T-helper 1 cell treated with Interleukin-12 subunit alpha and Interleukin-12 subunit beta and Interleukin-4 antibody, amounts not matched to agents 30 ng/mL and 1 ng/mL, for 36 hours (primary cell): ENCODE measurements around the gene YIF1A. TPM values are rescaled to one million over a fixed set of nuclear protein-coding genes. Genes with fewer than 3 reads are reported as not detected.
"Not testable (repeated sequence)": the region's sequence is repeated elsewhere in the genome, so short reads cannot be mapped to it uniquely, and the experiment has no call there.

Source experiments
- intact Hi-C: fragments of 100-400 bp; cut with micrococcal nuclease; formaldehyde crosslinking; loops from one replicate; pipeline ENCODE4 v1.15.1; 2024
- total RNA-seq: library from RNA; stranded (reverse); gene quantifications from 2 replicates; pipeline ENCODE4 v1.2.3, GENCODE V29; 2022

The YIF1A gene
- total RNA-seq, 1 donor from 2014 or later = 85.1 TPM

DNA sequence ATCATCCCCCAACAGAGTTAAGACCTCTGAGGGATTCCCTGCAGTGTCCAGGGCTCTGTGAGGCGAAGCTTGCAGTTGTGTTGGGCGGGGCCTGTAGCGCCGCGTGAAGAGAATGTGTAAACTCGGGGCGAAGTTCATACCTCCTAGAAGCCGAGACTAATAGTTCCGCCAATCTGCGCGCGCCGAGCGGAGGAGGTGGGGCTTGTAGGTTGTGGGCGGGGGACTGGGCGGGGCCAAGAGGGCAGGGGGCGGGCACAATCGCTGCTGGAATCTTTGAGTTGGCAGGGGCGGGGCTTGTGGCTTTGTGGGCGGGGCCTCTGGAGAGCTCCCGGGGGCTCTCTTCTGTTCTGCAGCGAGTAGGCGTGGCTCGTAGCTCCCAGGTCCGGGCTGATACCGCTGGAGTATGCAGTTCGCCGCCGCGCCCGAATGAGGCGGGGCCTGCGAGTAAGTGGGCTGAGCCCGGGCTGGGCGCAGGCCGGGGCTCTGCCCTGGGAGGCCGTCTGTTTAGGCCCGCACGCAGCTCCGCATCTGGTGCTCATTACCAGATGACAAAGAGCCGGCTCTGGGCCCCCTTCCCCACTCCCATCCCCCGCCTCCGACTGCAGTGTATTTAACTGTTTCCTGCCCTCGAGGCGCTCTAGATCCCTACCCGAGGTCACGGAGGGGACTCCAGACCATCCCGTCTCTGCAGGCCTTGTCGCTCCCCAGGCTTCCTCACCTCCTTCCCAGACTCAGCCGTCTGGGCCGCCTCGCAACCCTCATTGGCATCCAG is 23.8 kb upstream of the YIF1A start:
- intact Hi-C loops = loop anchor here (1.0 to 2.0 kb wide), 14 partner anchors 9 to 646 kb away; partner anchors contain the start of genes BRMS1, PC, PELI3 and RAB1B

- intact Hi-C loops = loop anchor here (1.0 to 2.0 kb wide), 14 partner anchors 9 to 647 kb away; partner anchors contain the start of genes BRMS1, PC, PELI3 and RAB1B
These were observed 23.1 kb upstream of the YIF1A start for GRCh38 chr11:66311965-66312548.

- intact Hi-C loops = no loop called here
These were observed 22.6 kb upstream of the YIF1A start for GRCh38 chr11:66311470-66311964.

GRCh38 chr11:66310803-66311440 is 22.0 kb upstream of the YIF1A start:
- intact Hi-C loops = not testable (repeated sequence)

- intact Hi-C loops = no loop called here
These were observed 21.4 kb upstream of the YIF1A start for GRCh38 chr11:66310324-66310723.

- intact Hi-C loops = no loop called here
These were observed 20.5 kb upstream of the YIF1A start for GRCh38 chr11:66309475-66309874.

GRCh38 chr11:66302656-66303055 is 13.7 kb upstream of the YIF1A start:
- intact Hi-C loops = no loop called here

DNA sequence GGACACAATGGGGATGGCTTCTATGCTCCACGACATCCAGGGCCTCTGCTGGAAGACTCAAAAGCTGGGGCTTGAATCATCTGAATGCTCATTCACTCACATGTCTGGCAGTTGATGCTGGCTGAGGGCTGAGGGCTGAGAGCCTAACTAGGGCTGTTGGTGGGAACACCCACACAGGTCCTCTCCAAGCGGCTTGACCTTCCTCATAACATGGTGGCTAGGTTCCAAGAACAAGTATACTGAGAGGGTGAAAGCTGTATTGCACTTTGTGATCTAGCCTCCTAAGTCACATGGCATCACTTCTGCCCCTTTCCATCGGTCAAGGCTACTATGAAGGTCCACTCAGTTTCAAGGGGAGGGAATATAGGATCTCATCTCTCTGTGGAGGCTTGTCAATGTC is 10.2 kb upstream of the YIF1A start:
- intact Hi-C loops = no loop called here

GRCh38 chr11:66297610-66298009 is 8.7 kb upstream of the YIF1A start:
- intact Hi-C loops = no loop called here

DNA sequence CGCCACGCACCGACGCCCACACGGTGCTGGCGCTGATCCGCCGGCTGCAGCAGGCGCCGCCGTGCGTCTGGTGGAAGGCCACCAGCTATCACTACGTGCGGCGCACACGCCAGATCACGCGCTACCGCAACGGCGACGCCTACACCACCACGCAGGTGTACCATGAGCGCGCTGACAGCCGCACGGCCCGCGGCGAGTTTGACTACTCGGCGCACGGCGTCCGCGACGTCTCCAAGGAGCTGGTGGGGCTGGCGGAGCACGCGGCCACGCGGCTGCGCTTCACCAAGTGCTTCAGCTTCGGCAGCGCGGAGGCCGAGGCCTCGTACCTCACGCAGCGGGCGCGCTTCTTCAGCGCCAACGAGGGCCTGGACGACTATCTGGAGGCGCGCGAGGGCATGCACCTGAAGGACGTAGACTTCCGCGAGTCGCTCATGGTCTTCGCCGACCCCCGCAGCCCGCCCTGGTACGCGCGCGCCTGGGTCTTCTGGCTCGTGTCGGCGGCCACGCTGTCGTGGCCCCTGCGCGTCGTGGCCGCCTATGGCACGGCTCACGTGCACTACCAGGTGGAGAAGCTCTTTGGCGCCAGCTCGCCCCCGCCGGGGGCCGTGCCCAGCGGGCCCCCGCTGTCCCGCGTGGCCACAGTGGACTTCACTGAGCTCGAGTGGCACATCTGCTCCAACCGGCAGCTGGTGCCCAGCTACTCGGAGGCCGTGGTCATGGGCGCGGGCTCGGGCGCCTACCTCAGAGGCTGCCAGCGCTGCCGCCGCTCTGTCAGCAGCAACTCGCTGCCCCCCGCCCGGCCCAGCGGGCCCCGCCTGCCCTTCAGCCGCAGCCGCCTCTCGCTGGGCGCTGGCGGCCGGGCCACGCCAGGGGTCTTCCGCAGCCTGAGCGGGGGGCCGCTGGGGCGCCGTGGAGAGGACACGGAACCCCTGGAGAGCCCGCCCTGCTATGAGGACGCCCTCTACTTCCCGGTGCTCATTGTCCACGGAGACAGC is 6.0 kb upstream of the YIF1A start:
- intact Hi-C loops = no loop called here

DNA sequence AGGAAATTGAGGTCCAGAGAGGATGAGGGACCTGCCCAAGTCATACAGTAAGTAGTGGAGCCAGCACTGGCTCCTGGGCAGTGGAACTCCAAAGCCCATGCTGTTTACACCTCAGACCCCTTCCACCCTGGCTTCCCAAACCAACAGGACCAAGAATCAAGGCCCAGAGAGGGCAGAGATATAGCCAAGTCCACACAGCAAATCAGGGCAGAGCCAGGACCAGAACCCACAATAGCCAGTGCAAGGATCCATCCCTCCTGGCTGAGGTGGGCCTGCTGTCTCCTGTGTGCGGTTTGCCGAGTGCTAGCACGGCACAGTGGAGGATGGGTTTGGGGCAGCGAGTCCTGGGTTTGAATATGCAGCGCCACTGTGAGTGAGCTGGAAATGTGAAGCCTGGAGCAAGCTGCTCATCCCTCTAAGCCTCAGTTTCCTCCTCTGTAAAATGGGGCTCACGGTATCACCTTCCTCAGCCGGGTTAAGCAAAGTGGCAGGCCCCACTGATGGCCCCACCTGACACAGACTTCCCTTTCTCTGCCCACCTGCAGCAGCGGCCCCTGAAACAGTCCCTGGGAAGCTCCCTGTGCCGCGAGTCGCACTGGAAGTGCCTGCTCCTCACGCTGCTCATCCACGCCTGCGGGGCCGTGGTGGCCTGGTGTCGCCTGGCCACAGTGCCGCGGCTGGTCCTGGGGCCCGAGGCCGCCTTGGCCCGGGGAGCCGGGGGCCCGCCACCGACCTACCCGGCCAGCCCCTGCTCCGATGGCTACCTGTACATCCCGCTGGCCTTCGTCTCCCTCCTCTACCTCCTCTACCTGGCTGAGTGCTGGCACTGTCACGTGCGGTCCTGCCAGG is 5.1 kb upstream of the YIF1A start:
- intact Hi-C loops = no loop called here

DNA sequence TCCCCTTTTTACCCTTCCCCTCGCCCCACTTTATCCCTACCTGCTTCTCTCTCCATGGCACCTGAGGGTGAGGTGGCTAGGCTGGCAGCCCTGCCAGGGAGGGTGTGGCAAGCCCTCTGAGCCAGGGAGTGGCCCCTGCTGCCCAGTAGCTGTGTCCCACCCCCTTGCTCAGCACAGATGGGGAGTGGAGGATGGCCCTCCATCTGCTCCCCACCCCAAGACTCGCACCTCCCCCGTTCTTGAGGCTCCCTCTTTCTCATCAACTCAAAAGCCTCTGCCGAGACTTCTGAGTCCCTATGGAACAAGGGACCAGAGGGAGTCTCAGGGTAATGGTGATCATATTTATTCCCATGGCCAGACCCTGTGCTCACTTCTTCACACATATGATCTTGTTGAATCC is 4.4 kb upstream of the YIF1A start:
- intact Hi-C loops = no loop called here

DNA sequence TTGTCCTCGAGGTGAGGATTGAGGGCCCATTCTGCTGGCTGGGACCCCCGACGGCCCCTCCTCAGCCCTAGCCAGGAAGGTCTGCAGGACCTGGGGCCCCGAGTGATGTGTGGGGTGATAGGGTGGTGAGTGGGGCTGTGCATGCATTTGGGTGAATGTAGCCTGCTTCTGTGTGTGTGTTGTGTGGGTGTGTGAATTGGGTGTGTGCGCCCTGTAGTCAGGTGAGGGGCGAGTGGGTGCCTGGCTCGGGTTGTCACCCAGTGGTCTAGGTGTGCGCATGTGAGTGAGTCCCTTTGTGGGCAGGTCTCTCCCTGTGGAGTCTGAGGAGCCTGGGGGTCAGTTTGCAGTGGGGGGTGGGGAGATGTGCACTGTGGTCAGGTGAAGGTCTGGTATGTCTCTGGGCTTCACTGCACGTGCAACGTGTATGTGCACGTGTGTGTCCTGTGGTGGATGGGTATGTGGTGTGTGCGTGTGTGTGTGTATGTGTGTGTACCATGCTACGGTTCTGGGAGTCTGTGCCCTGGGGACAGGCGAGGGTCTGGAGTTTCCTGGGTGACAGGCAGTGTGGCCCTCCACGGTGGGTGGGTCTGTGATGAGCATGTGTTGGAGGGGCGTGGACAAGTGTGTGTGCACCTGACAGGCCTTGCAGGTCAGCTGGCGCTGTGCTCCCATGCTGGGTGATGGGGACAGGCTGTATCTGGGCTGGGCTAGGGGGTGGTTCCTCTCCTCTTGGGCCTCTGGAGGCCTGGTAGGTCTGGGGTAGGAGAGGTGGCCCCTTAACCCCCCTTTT is 3.8 kb upstream of the YIF1A start:
- intact Hi-C loops = no loop called here

DNA sequence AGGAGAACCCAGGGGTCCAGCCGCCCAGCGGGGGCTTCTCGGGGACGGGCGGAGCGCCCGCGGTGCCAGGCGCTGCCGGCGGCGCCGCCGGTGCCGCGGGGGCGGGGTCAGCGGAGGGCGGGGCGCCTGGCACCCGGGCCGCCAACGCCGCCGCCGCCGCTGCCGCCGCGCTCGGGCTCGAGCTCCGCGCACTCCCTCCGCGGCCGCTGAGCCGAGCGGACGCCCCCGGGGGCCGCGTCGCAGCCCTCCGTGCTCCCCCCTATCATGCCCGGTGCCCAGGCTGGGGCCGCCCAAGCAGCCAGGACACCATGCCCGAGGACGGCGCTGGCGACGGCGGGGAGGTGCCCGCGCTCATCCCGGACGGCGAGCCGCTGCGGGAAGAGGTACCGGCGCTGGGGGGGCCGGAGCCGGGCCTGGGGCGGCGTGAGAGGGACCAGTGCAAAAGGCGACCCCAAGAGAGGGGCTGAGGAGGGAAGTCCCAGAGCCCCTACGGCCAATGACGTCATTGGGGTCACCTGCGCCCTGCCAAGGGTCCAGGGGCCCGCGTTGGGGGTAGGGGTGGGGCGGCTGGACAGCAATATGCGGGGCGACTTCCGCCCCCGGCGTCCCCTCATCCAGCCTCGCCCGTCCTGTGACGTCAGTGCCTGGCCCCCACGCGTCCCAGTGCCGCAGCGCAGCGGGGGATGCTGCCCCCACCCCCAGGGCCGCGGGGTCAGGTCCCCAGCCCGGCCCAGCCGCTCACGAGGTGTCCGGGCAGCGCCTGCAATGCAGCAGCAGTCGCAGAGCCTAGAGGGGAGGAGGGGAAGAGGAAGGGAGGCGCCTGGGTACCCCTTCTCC is 3.0 kb upstream of the YIF1A start, which contains the start of gene TMEM151A:
TMEM151A (plus strand) TSS at position 189 of the 837 bp plus-strand sequence; CDS start at position 309, 120 bp downstream.
- intact Hi-C loops = no loop called here

GRCh38 chr11:66291303-66291705 is 2.4 kb upstream of the YIF1A start:
- intact Hi-C loops = no loop called here

- intact Hi-C loops = no loop called here
These were observed 1.3 kb upstream of the YIF1A start for GRCh38 chr11:66290330-66290621.

DNA sequence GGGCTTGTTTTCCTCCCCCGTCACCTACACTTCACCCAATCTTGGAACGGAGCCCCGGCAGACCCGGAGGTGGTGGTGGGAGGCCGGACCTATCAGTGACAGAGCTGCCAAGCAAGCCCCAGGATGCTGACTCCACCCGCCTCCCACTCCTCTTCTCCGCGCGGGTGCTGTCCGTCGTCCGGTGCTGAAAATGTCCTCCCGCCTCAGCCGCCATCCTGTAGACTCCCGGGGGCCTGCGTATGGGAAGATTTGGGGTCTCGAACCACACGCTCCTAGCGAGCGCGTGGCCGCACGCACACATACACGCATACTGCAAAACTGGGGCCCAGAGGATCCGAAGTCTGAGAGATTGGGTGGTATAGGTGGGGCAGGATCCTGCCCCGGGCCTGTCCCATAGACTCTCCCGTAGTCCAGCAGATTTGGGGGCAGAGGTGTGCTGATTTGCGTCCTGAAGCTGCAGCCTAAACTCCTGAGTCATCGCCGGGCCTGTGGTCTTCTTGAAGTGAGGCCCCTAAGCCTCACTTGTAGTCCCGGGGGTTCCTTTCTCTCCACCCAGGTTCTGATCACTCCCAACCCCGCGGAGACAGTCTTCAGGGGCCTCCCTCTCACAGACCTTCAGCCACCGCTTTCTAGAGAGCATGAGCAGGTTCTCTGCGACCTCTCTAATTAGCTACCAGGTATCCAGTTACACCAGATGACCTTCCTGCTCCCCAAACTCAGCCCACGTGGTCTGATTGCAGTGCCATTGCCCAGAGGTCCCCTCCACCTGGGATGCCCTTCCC is 796 bp upstream of the YIF1A start:
- intact Hi-C loops = loop anchor here (1.0 to 10.0 kb wide), 10 partner anchors 21 to 1515 kb away; partner anchors contain the start of genes ACTN3, BRMS1, DPP3 and NPAS4
